HL-60 (cell line): ENCODE data around the gene CD48.

Experiments
- DNase-seq, 2 experiments: peaks; one replicate each; pipeline ENCODE4 v3.0.0-alpha.2; 2010 to 2020; ENCODE audit warnings: low read depth in 1 of 2, low spot score in 1 of 2
- H3K27ac ChIP-seq: fragments of 250-450 bp; sonication (Bioruptor Pico); replicated peaks from 2 replicates; pipeline ENCODE4 v1.5.1; 2020; ENCODE audit warnings: mild to moderate bottlenecking, moderate library complexity
- H3K27me3 ChIP-seq: fragments of 250-450 bp; sonication (Bioruptor Pico); 2 replicates; pipeline ENCODE4 v1.5.1; 2021; ENCODE audit warnings: mild to moderate bottlenecking, moderate library complexity; ENCODE audit not compliant: insufficient read depth, poor library complexity, severe bottlenecking
- H3K4me3 ChIP-seq: replicated peaks from 2 replicates; pipeline ENCODE4 v1.5.1; 2011; ENCODE audit warnings: mild to moderate bottlenecking, control low read depth, low read length; ENCODE audit not compliant: insufficient read depth
- CTCF ChIP-seq: IDR thresholded peaks from one replicate; pipeline ENCODE4 v1.5.1; 2011; ENCODE audit warnings: low read length, control low read depth, inconsistent platforms; ENCODE audit not compliant: insufficient read depth
- GABPA ChIP-seq: IDR thresholded peaks from 2 replicates; pipeline ENCODE4 v1.6.1; 2012; ENCODE audit warnings: low read depth
- POLR2AphosphoS5 ChIP-seq: IDR thresholded peaks from 2 replicates; pipeline ENCODE4 v1.6.1; 2012; ENCODE audit warnings: low read depth
- SPI1 ChIP-seq: IDR thresholded peaks from 2 replicates; pipeline ENCODE4 v1.6.1; 2012; ENCODE audit warnings: low read depth, mild to moderate bottlenecking, borderline replicate concordance
- TF ChIP-seq, protein P1 (sequence below): IDR thresholded peaks from 2 replicates; pipeline ENCODE4 v1.6.1; 2012; ENCODE audit warnings: low read depth; ENCODE audit not compliant: insufficient replicate concordance

The CD48 gene

GRCh38 chr1:160681066-160681890 is 30.3 kb downstream of the CD48 start:
- DNase-seq = peak; percentile 75 to 92

GRCh38 chr1:160680399-160680798 is 31.2 kb downstream of the CD48 start:
- Histone ChIP-seq H3K27ac (no peak overlapping the region), H3K4me3 (no peak overlapping the region), H3K27me3 (no peaks in the 10 kb centered on the region)
- no peak for DNase-seq
- TF ChIP-seq, protein P1, sequence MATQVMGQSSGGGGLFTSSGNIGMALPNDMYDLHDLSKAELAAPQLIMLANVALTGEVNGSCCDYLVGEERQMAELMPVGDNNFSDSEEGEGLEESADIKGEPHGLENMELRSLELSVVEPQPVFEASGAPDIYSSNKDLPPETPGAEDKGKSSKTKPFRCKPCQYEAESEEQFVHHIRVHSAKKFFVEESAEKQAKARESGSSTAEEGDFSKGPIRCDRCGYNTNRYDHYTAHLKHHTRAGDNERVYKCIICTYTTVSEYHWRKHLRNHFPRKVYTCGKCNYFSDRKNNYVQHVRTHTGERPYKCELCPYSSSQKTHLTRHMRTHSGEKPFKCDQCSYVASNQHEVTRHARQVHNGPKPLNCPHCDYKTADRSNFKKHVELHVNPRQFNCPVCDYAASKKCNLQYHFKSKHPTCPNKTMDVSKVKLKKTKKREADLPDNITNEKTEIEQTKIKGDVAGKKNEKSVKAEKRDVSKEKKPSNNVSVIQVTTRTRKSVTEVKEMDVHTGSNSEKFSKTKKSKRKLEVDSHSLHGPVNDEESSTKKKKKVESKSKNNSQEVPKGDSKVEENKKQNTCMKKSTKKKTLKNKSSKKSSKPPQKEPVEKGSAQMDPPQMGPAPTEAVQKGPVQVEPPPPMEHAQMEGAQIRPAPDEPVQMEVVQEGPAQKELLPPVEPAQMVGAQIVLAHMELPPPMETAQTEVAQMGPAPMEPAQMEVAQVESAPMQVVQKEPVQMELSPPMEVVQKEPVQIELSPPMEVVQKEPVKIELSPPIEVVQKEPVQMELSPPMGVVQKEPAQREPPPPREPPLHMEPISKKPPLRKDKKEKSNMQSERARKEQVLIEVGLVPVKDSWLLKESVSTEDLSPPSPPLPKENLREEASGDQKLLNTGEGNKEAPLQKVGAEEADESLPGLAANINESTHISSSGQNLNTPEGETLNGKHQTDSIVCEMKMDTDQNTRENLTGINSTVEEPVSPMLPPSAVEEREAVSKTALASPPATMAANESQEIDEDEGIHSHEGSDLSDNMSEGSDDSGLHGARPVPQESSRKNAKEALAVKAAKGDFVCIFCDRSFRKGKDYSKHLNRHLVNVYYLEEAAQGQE = no peak
- no peak for TF ChIP-seq SPI1

More at GRCh38 chr1:160681066-160681890, 30.3 kb downstream of the CD48 start:
- Histone ChIP-seq H3K4me3 (no peak overlapping the region), H3K27me3 (no peaks in the 10 kb centered on the region), H3K27ac (no peak overlapping the region)
- TF ChIP-seq GABPA = no peak
- peak; percentile 94 for TF ChIP-seq CTCF

GRCh38 chr1:160679893-160680292 is 31.7 kb downstream of the CD48 start:
- DNase-seq = no peak
- TF ChIP-seq CTCF = no peak
- TF ChIP-seq, protein P1 = no peak
- TF ChIP-seq POLR2AphosphoS5 = no peak
- no peak for TF ChIP-seq GABPA
- no peak for TF ChIP-seq SPI1
- no peak overlapping the region for H3K27ac ChIP-seq
- no peaks in the 10 kb centered on the region for H3K27me3 ChIP-seq
- no peak overlapping the region for H3K4me3 ChIP-seq

GRCh38 chr1:160676869-160677597 is 34.6 kb downstream of the CD48 start:
- Histone ChIP-seq H3K27me3 (no peaks in the 10 kb centered on the region), H3K27ac (no peak overlapping the region; the same call in 1 of the 2 replicates), H3K4me3 (no peak overlapping the region)
- TF ChIP-seq POLR2AphosphoS5 (no peak), SPI1 (no peak), GABPA (no peak), CTCF (no peak)
- TF ChIP-seq, protein P1 = no peak
- no peak for DNase-seq
